Measurements from ENCODE around the gene LRFN2. TPM values are rescaled to one million over a fixed set of nuclear protein-coding genes. Genes with fewer than 3 reads are reported as not detected.

The LRFN2 gene
- total and polyA plus RNA-seq, 2 donors (not counting 1 experiment from before 2014, with no cell fraction given), result not detected

DNA sequence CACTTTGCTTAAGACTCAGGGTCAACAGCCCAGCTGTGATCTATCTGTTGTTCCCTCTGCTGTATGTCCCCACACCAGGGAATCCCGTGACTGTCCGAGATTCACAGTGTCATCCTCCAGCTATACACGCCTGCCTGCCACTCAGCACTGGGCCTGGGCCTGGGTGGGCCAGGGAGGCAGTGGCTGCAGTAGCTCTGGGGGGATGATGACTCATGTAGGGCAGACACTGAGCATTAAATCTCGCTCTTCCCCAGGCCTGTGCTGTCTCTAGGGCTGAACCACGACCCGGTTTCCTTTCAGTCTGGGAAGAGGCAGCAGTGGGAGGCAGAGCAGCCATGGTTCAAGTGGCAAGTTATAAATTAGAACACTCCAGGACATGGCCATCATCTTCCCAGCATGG is 173.9 kb downstream of the LRFN2 start:
- Histone ChIP-seq H3K27ac (ENCODE audit: low read length in 2 of 2) (no peak overlapping the region), H3K4me2 (replicated peaks; ENCODE audit: low read depth, low read length, poor library complexity, severe bottlenecking) (no peak overlapping the region), H3K36me3 (replicated peaks in 1 of 2; ENCODE audit: control extremely low read depth in 1 of 2, control insufficient read depth in 1 of 2, extremely low read depth in 1 of 2, insufficient read depth in 2 of 2, low read length in 1 of 2) (no peaks in the 10 kb centered on the region), H3K27me3 (replicated peaks in 1 of 4; ENCODE audit: control extremely low read depth in 1 of 4, control insufficient read depth in 3 of 4, insufficient read depth in 4 of 4, low read length in 3 of 4) (no peaks in the 10 kb centered on the region), H3K4me3 (ENCODE audit: control extremely low read depth in 1 of 5, extremely low read depth in 1 of 5, insufficient read depth in 1 of 5, low read depth in 2 of 5, low read length in 4 of 5) (no peak overlapping the region), H4K20me1 (ENCODE audit: control insufficient read depth, insufficient read depth, low read length, poor library complexity, severe bottlenecking) (no peaks in the 10 kb centered on the region), H3K9me3 (ENCODE audit: control extremely low read depth in 1 of 3, control insufficient read depth in 2 of 3, insufficient read depth in 1 of 3, low read length in 2 of 3) (peaks cover 0 to 4% (median 0%) of the 10 kb centered on the region in 3 donors), H3K79me2 (ENCODE audit: control insufficient read depth, insufficient read depth, low read length) (no peaks in the 10 kb centered on the region), H2AFZ (ENCODE audit: insufficient read depth, low read depth, low read length, poor library complexity, severe bottlenecking) (no peak overlapping the region), H3K9ac (ENCODE audit: low read length) (no peak overlapping the region), H3K4me1 (ENCODE audit: control insufficient read depth in 2 of 2, insufficient read depth in 2 of 2, low read length in 2 of 2) (no peaks in the 10 kb centered on the region)
- Mint-ChIP-seq H3K9me3 (ENCODE audit: insufficient read depth) (no peaks in the 10 kb centered on the region), H3K4me1 (no peaks in the 10 kb centered on the region), H3K27me3 (no peaks in the 10 kb centered on the region), H3K27ac (no peak overlapping the region), H3K4me3 (no peak overlapping the region)
- ATAC-seq (ENCODE audit: low read depth) (no peak), DNase-seq (no peak)
- TF ChIP-seq, protein P1, sequence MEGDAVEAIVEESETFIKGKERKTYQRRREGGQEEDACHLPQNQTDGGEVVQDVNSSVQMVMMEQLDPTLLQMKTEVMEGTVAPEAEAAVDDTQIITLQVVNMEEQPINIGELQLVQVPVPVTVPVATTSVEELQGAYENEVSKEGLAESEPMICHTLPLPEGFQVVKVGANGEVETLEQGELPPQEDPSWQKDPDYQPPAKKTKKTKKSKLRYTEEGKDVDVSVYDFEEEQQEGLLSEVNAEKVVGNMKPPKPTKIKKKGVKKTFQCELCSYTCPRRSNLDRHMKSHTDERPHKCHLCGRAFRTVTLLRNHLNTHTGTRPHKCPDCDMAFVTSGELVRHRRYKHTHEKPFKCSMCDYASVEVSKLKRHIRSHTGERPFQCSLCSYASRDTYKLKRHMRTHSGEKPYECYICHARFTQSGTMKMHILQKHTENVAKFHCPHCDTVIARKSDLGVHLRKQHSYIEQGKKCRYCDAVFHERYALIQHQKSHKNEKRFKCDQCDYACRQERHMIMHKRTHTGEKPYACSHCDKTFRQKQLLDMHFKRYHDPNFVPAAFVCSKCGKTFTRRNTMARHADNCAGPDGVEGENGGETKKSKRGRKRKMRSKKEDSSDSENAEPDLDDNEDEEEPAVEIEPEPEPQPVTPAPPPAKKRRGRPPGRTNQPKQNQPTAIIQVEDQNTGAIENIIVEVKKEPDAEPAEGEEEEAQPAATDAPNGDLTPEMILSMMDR (IDR thresholded peaks at IDR 0.05), result no peak
- no peak for TF ChIP-seq EZH2 (IDR thresholded peaks at IDR 0.05; ENCODE audit: borderline replicate concordance, insufficient read depth, low read depth, low read length, poor library complexity, severe bottlenecking)
- intact Hi-C loops (cut with micrococcal nuclease), result no loop called here
- CTCF ChIA-PET, result no interaction called here
- POLR2A ChIA-PET, result no interaction called here
- 79% methylated on average over 6 of the region's 6 CpGs for WGBS (ENCODE audit: insufficient coverage)

- H2AFZ ChIP-seq (ENCODE audit: insufficient read depth, low read depth, low read length, poor library complexity, severe bottlenecking), result no peak overlapping the region
- no peaks in the 10 kb centered on the region for H3K9me3 Mint-ChIP-seq (ENCODE audit: insufficient read depth)
- CTCF ChIA-PET, result no interaction called here
- no peaks in the 10 kb centered on the region for H3K36me3 ChIP-seq (replicated peaks in 1 of 2; ENCODE audit: control extremely low read depth in 1 of 2, control insufficient read depth in 1 of 2, extremely low read depth in 1 of 2, insufficient read depth in 2 of 2, low read length in 1 of 2)
- intact Hi-C loops (cut with micrococcal nuclease), result no loop called here
- no peak overlapping the region for H3K9ac ChIP-seq (ENCODE audit: low read length)
- no peaks in the 10 kb centered on the region for H3K79me2 ChIP-seq (ENCODE audit: control insufficient read depth, insufficient read depth, low read length)
- no peak overlapping the region for H3K4me2 ChIP-seq (replicated peaks; ENCODE audit: low read depth, low read length, poor library complexity, severe bottlenecking)
- no peak overlapping the region for H3K27ac ChIP-seq (ENCODE audit: low read length in 2 of 2)
- no peaks in the 10 kb centered on the region for H3K27me3 ChIP-seq (replicated peaks in 1 of 4; ENCODE audit: control extremely low read depth in 1 of 4, control insufficient read depth in 3 of 4, insufficient read depth in 4 of 4, low read length in 3 of 4)
- ATAC-seq (ENCODE audit: low read depth), result no peak
- H3K4me1 Mint-ChIP-seq, result no peaks in the 10 kb centered on the region
- 75% methylated on average over 5 of the region's 6 CpGs for WGBS (ENCODE audit: insufficient coverage)
- DNase-seq, result no peak
- H3K4me3 ChIP-seq (ENCODE audit: control extremely low read depth in 1 of 5, extremely low read depth in 1 of 5, insufficient read depth in 1 of 5, low read depth in 2 of 5, low read length in 4 of 5), result no peak overlapping the region
- H4K20me1 ChIP-seq (ENCODE audit: control insufficient read depth, insufficient read depth, low read length, poor library complexity, severe bottlenecking), result no peaks in the 10 kb centered on the region
- H3K27ac Mint-ChIP-seq, result no peak overlapping the region
- TF ChIP-seq, protein P1 (IDR thresholded peaks at IDR 0.05), result no peak
- TF ChIP-seq EZH2 (IDR thresholded peaks at IDR 0.05; ENCODE audit: borderline replicate concordance, insufficient read depth, low read depth, low read length, poor library complexity, severe bottlenecking), result no peak
- POLR2A ChIA-PET, result no interaction called here
- H3K4me1 ChIP-seq (ENCODE audit: control insufficient read depth in 2 of 2, insufficient read depth in 2 of 2, low read length in 2 of 2), result no peaks in the 10 kb centered on the region
- H3K9me3 ChIP-seq (ENCODE audit: control extremely low read depth in 1 of 3, control insufficient read depth in 2 of 3, insufficient read depth in 1 of 3, low read length in 2 of 3), result peaks cover 0 to 4% (median 0%) of the 10 kb centered on the region in 3 donors
- no peak overlapping the region for H3K4me3 Mint-ChIP-seq
- H3K27me3 Mint-ChIP-seq, result no peaks in the 10 kb centered on the region
Measured at GRCh38 chr6:40411881-40412280, 175.3 kb downstream of the LRFN2 start.
